Measurements from ENCODE around the gene PRDX2.

DNA sequence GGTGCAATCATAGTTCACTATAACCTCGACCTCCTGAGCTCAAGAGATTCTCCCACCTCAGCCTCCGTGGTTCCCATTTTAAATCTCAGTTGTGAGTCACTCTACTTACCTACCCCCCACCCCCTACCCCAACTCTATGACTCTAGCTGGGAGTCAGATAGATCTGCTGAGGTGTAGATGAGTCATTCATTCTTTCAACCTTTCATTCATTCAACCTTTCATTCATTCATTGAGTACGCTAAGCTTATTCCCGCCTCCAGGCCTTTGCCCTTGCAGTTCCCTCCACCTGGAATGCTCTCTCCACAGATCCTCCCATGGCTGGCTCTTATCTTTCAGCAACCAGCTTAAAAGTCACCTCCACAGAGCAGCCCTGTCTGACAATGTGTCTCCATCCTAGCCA, 35.6 kb upstream of the PRDX2 start:
- TF ChIP-seq, protein P1, sequence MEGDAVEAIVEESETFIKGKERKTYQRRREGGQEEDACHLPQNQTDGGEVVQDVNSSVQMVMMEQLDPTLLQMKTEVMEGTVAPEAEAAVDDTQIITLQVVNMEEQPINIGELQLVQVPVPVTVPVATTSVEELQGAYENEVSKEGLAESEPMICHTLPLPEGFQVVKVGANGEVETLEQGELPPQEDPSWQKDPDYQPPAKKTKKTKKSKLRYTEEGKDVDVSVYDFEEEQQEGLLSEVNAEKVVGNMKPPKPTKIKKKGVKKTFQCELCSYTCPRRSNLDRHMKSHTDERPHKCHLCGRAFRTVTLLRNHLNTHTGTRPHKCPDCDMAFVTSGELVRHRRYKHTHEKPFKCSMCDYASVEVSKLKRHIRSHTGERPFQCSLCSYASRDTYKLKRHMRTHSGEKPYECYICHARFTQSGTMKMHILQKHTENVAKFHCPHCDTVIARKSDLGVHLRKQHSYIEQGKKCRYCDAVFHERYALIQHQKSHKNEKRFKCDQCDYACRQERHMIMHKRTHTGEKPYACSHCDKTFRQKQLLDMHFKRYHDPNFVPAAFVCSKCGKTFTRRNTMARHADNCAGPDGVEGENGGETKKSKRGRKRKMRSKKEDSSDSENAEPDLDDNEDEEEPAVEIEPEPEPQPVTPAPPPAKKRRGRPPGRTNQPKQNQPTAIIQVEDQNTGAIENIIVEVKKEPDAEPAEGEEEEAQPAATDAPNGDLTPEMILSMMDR (IDR thresholded peaks at IDR 0.05; ENCODE audit: low read depth, low read length): no peak
- TF ChIP-seq EZH2phosphoT487 (IDR thresholded peaks at IDR 0.05; ENCODE audit: low read depth): no peak
